H9 (cell line): ENCODE results near the gene TRMT1. TPM values are rescaled to one million over a fixed set of nuclear protein-coding genes. Genes with fewer than 3 reads are reported as not detected.

Source experiments
- DNase-seq: peaks from one replicate; pipeline ENCODE4 v3.0.0-alpha.2; 2017
- H2AFZ ChIP-seq: one replicate; pipeline ENCODE4 v1.6.1; 2013; ENCODE audit warnings: mild to moderate bottlenecking, low read length, control low read depth, moderate library complexity
- H2AK5ac ChIP-seq: 2 replicates; pipeline ENCODE4 v1.6.1; 2013; ENCODE audit warnings: low read length, control low read depth, mixed read lengths; ENCODE audit not compliant: insufficient read length
- H2BK120ac ChIP-seq: one replicate; pipeline ENCODE4 v1.6.1; 2013; ENCODE audit warnings: low read depth, mild to moderate bottlenecking, low read length, control low read depth, inconsistent platforms; ENCODE audit not compliant: poor library complexity, severe bottlenecking
- H2BK12ac ChIP-seq: 2 replicates; pipeline ENCODE4 v1.6.1; 2013; ENCODE audit warnings: low read length, control low read depth, mixed read lengths, low read depth; ENCODE audit not compliant: insufficient read length
- H2BK15ac ChIP-seq: 2 replicates; pipeline ENCODE4 v1.6.1; 2013; ENCODE audit warnings: low read depth, low read length, control low read depth
- H2BK20ac ChIP-seq: one replicate; pipeline ENCODE4 v1.6.1; 2013; ENCODE audit warnings: low read depth, mild to moderate bottlenecking, low read length, control low read depth, inconsistent platforms; ENCODE audit not compliant: poor library complexity, severe bottlenecking
- H2BK5ac ChIP-seq: 2 replicates; pipeline ENCODE4 v1.6.1; 2013; ENCODE audit warnings: low read length, control low read depth, mixed read lengths; ENCODE audit not compliant: insufficient read length
- H3K14ac ChIP-seq: 2 replicates; pipeline ENCODE4 v1.6.1; 2013; ENCODE audit warnings: low read length, control low read depth; ENCODE audit not compliant: insufficient read depth
- H3K18ac ChIP-seq: 2 replicates; pipeline ENCODE4 v1.6.1; 2013; ENCODE audit warnings: low read depth, mild to moderate bottlenecking, mixed read lengths, low read length, control low read depth; ENCODE audit not compliant: insufficient read length
- H3K23ac ChIP-seq: 2 replicates; pipeline ENCODE4 v1.6.1; 2013; ENCODE audit warnings: low read length, control low read depth, mixed read lengths, low read depth; ENCODE audit not compliant: insufficient read length
- H3K23me2 ChIP-seq: 2 replicates; pipeline ENCODE4 v1.6.1; 2013; ENCODE audit warnings: low read depth, mild to moderate bottlenecking, mixed read lengths, low read length, control low read depth; ENCODE audit not compliant: insufficient read length, poor library complexity, severe bottlenecking
- H3K27ac ChIP-seq: 2 replicates; pipeline ENCODE4 v1.5.1; 2013; ENCODE audit warnings: low read length, control low read depth, mixed read lengths, low read depth; ENCODE audit not compliant: insufficient read length
- H3K27me3 ChIP-seq: 2 replicates; pipeline ENCODE4 v1.6.1; 2013; ENCODE audit warnings: low read length, control low read depth, inconsistent platforms; ENCODE audit not compliant: insufficient read depth
- H3K4ac ChIP-seq: 2 replicates; pipeline ENCODE4 v1.6.1; 2013; ENCODE audit warnings: low read depth, mild to moderate bottlenecking, control low read depth, inconsistent platforms, low read length, moderate library complexity
- H3K4me1 ChIP-seq: 2 replicates; pipeline ENCODE4 v1.6.1; 2013; ENCODE audit warnings: low read length, control low read depth, inconsistent platforms; ENCODE audit not compliant: insufficient read depth
- H3K4me2 ChIP-seq: 2 replicates; pipeline ENCODE4 v1.6.1; 2013; ENCODE audit warnings: low read length, control low read depth, mixed read lengths; ENCODE audit not compliant: insufficient read length, insufficient read depth
- H3K56ac ChIP-seq: 2 replicates; pipeline ENCODE4 v1.6.1; 2013; ENCODE audit warnings: low read depth, mild to moderate bottlenecking, mixed read lengths, low read length, control low read depth; ENCODE audit not compliant: insufficient read length
- H3K79me1 ChIP-seq: 2 replicates; pipeline ENCODE4 v1.6.1; 2013; ENCODE audit warnings: low read depth, mild to moderate bottlenecking, moderate library complexity, low read length, control low read depth, inconsistent platforms; ENCODE audit not compliant: insufficient read depth, poor library complexity, severe bottlenecking
- H3K79me2 ChIP-seq: 2 replicates; pipeline ENCODE4 v1.6.1; 2013; ENCODE audit warnings: low read length, control low read depth, inconsistent platforms; ENCODE audit not compliant: insufficient read depth
- H3K9ac ChIP-seq: 2 replicates; pipeline ENCODE4 v1.6.1; 2013; ENCODE audit warnings: low read length, control low read depth, mixed read lengths; ENCODE audit not compliant: insufficient read length; ENCODE audit errors: extremely low read depth
- H3K9me3 ChIP-seq: one replicate; pipeline ENCODE4 v1.6.1; 2013; ENCODE audit warnings: low read depth, low read length, inconsistent platforms; ENCODE audit not compliant: control insufficient read depth
- H3T11ph ChIP-seq: one replicate; pipeline ENCODE4 v1.6.1; 2013; ENCODE audit warnings: mild to moderate bottlenecking, low read length, control low read depth, inconsistent platforms
- H4K20me1 ChIP-seq: one replicate; pipeline ENCODE4 v1.6.1; 2013; ENCODE audit not compliant: control insufficient read depth, insufficient read length, insufficient read depth
- H4K5ac ChIP-seq: 2 replicates; pipeline ENCODE4 v1.6.1; 2013; ENCODE audit warnings: low read depth, mild to moderate bottlenecking, mixed read lengths, low read length, control low read depth; ENCODE audit not compliant: insufficient read length
- H4K8ac ChIP-seq: replicated peaks from 2 replicates; pipeline ENCODE4 v1.6.1; 2013; ENCODE audit warnings: low read length, control low read depth, mixed read lengths, low read depth; ENCODE audit not compliant: insufficient read length
- H4K91ac ChIP-seq: 2 replicates; pipeline ENCODE4 v1.6.1; 2013; ENCODE audit warnings: low read depth, mild to moderate bottlenecking, moderate library complexity, mixed read lengths, low read length, control low read depth; ENCODE audit not compliant: insufficient read length
- H3K27ac Mint-ChIP-seq, 3 experiments: 2 replicates in 2 of 3; 3 replicates in 1 of 3; pipeline ENCODE4 v1.8.0; 2020 to 2021; ENCODE audit warnings: mixed read lengths in 3 of 3, mild to moderate bottlenecking in 1 of 3, moderate library complexity in 1 of 3
- H3K27me3 Mint-ChIP-seq: 2 replicates; pipeline ENCODE4 v1.8.0; 2021; ENCODE audit warnings: low read depth, mild to moderate bottlenecking, moderate library complexity, mixed read lengths
- H3K36me3 Mint-ChIP-seq, 3 experiments: 2 replicates in 2 of 3; 3 replicates in 1 of 3; pipeline ENCODE4 v1.8.0; 2020 to 2021; ENCODE audit warnings: low read depth in 3 of 3, mixed read lengths in 3 of 3; ENCODE audit not compliant: insufficient read depth in 1 of 3
- H3K4me1 Mint-ChIP-seq, 2 experiments: 2 replicates each; pipeline ENCODE4 v1.8.0; 2020; ENCODE audit warnings: mixed read lengths in 2 of 2
- H3K4me3 Mint-ChIP-seq, 2 experiments: 2 replicates in 1 of 2; 3 replicates in 1 of 2; pipeline ENCODE4 v1.8.0; 2020 to 2021; ENCODE audit warnings: mild to moderate bottlenecking in 2 of 2, mixed read lengths in 2 of 2, moderate library complexity in 1 of 2
- H3K9me3 Mint-ChIP-seq, 2 experiments: 2 replicates in 1 of 2; 3 replicates in 1 of 2; pipeline ENCODE4 v1.8.0; 2020; ENCODE audit warnings: mild to moderate bottlenecking in 2 of 2, mixed read lengths in 2 of 2, moderate library complexity in 1 of 2
- CTCF ChIP-seq: fragments of 200-600 bp; sonication (generic); conservative IDR thresholded peaks from 3 replicates; pipeline ENCODE4 v1.8.0; 2021; ENCODE audit warnings: antibody characterized with exemption, mild to moderate bottlenecking
- WGBS: extraction: QIAGEN DNeasy Blood & Tissue Kit; methylation state at CpG from one replicate; pipeline ENCODE4 v1.1.7; 2013; ENCODE audit warnings: missing lambda C conversion rate, low lambda C conversion rate, mixed read lengths; ENCODE audit not compliant: insufficient read length; ENCODE audit errors: extremely low coverage; 5-methylcytosine and 5-hydroxymethylcytosine counted together
- total RNA-seq: library from RNA; stranded (reverse); gene quantifications from 2 replicates; pipeline ENCODE4 v1.2.1, GENCODE V29; 2021

Gene TRMT1
- total RNA-seq, 1 experiment from 2014 or later = 95.7 TPM

- peak overlapping the region; percentile 37 for H3K4me2 ChIP-seq
- H3K9me3 ChIP-seq = no peaks in the 10 kb centered on the region
- H4K20me1 ChIP-seq = peaks cover 3% of the 10 kb centered on the region
- no peak overlapping the region; the same call in 1 of the 2 replicates for H2BK15ac ChIP-seq
- H3T11ph ChIP-seq = no peak overlapping the region
- TF ChIP-seq CTCF = no peak
- no peak overlapping the region for H2BK5ac ChIP-seq
- Mint-ChIP-seq H3K9me3 (peaks cover 7% of the 10 kb centered on the region in 2 experiments; a peak in 4 of 5 replicates), H3K27ac (no peak overlapping the region), H3K36me3 (peaks cover 0 to 3% (median 0%) of the 10 kb centered on the region in 3 experiments; a peak in 2 of 7 replicates), H3K27me3 (peaks cover 82% of the 10 kb centered on the region), H3K4me1 (peaks cover 25 to 41% of the 10 kb centered on the region in 2 experiments), H3K4me3 (peak overlapping the region; percentile 36 to 75; a peak in 4 of 5 replicates)
- no peaks in the 10 kb centered on the region for H3K79me1 ChIP-seq
- no peak overlapping the region for H2BK12ac ChIP-seq
- H2BK20ac ChIP-seq = no peak overlapping the region
- peaks cover 13% of the 10 kb centered on the region for H3K23me2 ChIP-seq
- no peaks in the 10 kb centered on the region for H3K79me2 ChIP-seq
- no peak overlapping the region for H4K8ac ChIP-seq
- H4K5ac ChIP-seq = no peak overlapping the region
- no peak overlapping the region for H3K18ac ChIP-seq
- H2AK5ac ChIP-seq = no peak overlapping the region
- no peak overlapping the region for H3K27ac ChIP-seq
- no peaks in the 10 kb centered on the region for H3K4me1 ChIP-seq
- no peak overlapping the region for H4K91ac ChIP-seq
- H2AFZ ChIP-seq = no peak overlapping the region
- no peak overlapping the region for H3K9ac ChIP-seq
- no peak overlapping the region for H2BK120ac ChIP-seq
- H3K14ac ChIP-seq = no peak overlapping the region; the same call in 1 of the 2 replicates
- H3K4ac ChIP-seq = no peak overlapping the region
- WGBS = no CpG with 5 or more reads among the region's 77 CpGs
- peaks cover 35% of the 10 kb centered on the region; the same call in 1 of the 2 replicates for H3K27me3 ChIP-seq
- peak; percentile 78 for DNase-seq
- no peak overlapping the region for H3K56ac ChIP-seq
- H3K23ac ChIP-seq = no peak overlapping the region
Measured at GRCh38 chr19:13099073-13099999, 17.2 kb downstream of the TRMT1 start.
